AG08396 (cell line): ENCODE results near the gene CAMTA1.
A peak's percentile ranks its signal among the peaks of the same experiment; 100 is the strongest.

Experiments
- DNase-seq: peaks from one replicate; pipeline ENCODE4 v3.0.0; 2012; ENCODE audit warnings: low spot score, mixed read lengths

The CAMTA1 gene

DNA sequence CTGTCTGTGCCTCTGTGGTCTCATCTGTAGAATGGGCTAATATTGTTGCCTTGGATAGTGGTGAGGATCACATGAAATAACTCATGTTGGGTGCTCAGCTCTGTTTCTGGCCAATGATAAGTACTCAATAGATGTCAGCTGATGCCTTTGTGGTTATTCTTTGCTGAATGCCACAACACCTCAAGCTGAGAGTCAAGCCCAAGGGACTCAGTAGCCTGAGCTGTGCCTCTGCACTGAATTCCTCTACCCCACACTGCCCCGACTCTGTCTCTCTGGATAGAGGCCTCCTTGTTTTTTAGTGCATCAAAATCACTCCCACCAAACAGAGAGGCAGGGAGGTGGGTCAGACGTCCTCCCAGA is 789.8 kb downstream of the CAMTA1 start:
- DNase-seq: no peak

DNA sequence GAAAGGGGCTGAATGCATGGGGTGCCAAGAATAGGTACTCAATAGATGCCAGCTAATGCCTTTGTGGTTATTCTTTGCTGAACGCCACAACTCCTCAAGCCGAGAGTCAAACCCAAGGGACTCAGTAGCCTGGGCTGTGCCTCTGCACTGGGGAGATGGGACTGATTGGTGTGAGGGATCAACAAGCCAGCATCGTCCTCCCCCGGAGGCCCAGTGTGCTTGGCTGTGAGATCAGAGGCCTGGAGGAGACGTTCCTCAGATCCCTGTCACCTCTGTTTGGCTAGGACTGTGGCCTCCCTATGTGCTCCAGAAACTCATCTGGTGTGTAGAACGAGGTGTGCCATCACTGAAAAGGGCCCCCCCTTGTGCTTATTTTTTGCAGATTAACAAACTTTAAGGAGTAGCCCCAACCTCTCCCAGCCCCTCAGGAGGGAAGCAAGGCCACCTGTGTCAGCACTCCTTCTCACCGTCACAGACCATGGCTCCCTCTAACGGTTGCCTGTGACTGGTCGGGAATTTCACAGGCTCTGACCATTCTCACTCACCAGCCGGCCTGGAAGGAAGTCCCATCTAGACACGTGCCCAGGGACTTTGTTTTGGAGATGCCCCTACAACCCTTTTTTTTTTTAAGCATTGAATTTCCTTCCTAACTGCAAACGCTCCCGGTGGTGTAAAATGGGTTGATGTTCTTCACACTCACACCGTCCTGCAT is 791.8 kb downstream of the CAMTA1 start:
- DNase-seq: peak; percentile 35

DNA sequence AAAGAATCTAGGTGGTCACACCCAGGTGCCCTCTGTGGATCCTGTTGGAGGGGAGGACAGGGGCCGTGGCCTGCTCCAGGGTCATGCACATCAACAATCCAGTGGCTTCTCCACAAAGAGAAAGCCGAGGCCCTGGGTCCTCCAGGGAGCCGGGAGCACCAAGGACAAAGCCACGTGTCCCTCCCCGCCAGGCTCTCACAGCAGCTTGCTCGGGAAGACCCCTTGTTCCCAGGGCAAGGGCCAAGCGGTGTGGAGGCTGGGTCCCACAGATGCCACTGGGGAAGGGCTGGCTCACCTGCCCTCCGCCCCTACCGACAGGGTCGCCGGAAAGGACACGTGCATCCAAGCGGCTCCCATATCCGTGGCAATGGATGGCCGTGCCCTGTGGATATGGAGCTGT is 793.0 kb downstream of the CAMTA1 start:
- no peak for DNase-seq

DNA sequence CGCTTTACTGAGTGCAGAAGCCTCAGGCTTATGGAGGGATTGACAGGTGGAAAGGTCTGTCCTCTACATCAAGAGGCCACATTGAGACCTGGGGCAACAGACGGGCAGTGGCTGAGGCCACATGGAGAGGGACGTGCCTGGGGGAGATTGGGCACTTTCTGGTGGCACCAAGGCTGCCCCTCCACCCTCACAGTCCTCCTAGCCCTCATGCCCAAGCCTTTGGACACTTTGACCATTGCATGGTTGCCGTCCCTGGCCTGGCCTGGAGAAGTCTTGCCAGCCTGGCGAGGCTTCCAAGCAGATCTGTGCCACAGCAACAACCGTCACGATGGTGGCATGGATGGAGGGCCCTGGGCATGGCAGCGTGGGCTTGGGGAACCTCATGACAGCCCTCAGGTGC is 793.8 kb downstream of the CAMTA1 start:
- no peak for DNase-seq

DNA sequence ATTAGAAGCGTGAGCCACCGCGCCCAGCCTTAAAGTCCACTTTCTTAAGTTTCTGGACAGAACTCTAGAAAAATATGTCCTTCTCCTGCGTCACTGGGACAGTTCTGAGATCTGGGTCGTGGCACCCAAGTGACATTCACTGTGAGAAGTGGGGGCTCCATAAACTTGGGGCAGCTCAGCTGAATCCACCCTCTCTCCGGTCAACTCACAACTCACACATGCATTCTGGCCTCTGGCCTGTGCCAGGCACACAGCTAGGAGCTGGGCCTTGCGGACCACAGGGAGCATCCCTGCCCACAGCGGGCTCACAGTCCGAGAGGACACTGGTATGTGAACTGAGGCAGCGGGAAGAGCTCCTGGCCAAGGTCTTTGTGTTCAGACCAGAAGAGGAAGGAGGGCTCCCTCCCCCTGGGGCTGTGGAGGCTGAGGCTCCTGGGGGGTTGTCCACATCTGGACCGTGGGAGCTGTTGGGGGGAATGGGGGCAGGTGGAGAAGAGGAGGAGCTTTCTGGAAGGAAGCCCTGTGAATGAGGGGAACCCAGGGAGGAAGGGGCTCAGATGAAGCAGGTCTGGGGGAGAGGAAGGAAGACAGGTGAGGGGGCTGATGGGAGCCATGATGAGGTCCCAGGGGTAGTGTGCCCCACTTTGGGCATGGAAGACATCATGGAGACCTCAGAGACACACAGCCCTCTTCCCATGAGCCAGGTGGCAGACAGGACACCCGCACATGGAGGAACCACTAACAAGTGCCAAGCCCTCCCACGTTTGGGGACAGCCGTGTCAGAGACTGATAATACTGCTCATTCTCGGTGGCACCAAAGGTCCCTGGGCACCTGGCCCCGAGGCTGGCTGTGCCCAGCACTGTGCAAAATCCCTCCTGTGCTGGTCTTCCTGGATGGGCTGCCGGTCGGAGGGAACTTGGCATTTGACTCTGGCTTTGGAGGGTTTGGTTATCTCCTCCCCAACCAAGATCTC is 794.9 kb downstream of the CAMTA1 start:
- DNase-seq: no peak

DNA sequence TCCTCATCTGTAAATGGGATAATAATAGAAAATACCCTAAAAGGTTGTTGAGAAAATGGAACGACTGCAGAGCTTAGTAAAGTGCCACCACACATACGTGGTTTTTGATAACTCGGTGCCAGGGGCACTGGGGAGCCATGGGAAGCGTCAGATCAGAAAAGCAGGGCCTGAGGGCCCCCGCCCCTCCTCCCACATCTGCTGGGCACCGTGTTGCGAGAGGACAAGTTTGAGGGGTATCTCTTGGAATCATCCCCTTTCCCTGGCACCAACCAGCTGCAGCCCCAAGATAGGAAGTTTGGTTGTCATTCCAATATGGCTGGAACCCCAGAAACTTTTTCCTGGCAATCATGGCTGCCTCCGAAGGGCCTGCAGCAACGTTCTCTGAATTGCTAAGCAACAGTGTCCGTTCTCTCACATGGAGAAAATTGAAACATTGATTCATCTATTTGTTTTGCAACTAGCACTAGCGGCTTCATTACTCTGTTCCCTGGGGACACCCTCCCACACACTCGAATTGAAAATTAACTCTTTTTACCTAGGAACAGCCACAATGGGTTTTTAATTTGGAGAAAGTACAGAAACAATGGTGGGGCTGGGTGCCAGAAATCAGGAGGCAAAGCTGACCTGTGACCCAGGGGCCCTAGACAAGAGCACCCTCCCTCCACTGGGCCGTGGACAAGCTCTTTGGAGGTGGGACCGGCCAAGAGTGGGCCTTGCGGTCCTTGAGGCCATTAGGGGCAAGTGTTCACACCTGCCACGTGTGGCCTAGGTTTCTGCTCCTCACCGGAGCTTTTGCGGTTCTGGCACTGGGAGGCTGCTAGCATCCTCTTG is 795.9 kb downstream of the CAMTA1 start:
- no peak for DNase-seq

DNA sequence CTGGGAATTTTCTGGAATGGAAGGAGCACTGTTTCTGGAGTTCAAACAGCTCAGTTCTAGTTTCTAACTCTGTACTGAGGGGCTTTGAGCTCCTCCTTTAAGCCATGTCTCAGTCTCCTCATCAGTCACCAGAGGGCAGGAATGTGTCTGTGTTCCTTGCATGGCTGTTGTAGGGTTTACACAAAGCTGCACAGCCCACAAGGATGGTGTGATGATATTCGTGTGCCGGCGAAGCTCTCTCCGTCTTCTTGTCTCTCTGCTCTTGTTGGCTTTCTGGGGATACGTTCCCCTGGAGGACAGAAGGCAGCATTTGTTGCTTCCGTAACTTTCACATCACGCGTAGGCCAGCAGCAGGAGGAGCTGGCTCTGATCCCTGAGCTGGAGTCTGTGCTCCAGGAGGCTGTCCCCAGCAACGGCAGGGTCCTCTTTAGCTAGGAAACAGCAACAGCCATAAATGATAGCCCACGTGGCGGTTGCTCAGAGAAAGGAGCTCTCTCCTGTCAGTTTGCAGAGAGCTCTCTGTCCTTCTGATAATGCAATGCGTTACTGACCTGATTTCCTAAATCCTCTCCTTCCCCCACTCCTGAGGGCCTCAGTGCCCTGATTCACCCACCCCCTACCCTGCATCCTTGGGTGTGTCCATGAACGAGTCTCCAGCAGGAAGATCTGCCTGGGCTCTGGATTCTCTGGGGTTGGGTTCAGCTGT is 796.7 kb downstream of the CAMTA1 start:
- DNase-seq: no peak

DNA sequence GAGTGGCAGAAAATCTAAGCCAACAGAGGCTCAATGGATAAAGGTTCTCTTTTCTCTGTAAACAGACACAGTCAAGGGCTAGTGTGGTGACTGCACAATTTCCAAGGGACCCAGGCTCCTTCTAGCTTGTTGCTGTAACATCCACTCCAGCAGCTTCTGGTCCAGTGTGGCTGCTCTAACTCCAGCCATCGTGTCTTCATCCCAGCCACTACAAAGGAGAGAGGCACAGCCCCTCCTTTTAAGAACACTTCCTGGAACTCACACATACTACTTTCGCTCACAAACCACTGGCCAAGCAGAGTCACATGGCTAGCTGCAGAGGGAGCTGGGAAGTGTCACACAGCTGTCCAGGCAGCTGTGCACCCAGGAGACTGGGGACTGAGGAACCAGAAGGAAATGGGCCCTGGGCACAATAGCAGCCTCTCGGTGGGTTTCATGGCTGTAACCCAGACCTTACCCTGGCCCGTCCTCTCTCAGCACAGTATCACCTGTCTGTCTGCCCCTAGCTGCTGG is 797.3 kb downstream of the CAMTA1 start:
- DNase-seq: no peak

DNA sequence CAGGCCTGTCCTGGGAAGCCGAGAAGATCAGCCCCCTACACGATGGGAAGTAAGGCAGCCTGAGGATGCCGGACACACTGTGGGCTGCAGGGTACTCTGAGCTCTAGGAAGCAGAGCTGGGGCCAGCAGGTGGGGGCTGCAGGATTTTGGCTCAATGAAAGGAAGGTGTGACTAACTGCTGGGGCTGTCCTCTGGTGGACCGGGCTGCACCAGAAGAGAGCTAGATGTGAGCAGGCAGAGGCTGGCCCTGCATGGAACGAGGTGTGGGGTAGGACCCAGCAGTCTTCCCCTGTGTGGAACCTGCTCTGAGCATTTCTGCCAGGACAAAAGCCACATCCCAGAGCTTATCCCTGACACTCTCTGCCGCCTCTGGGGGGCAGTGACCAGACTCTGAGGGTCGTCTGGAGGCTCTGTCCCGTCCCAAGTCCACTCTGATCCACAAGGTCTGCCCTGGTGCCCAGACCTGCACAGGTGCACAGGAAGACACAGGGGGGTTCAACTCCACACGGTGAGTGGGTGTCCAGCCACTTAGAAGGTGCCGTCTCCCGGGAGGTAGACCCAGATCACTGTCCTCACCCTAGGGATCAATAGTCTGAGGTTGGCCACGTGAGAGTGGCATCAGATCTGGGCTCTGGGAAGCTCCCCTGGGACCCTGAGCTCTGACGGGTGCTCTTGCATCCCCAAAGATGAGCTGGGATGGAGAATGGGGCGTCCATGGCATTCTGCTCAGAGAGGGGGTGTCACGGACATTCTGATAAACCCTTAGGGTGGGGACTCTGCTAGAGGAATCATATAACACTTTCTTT is 798.2 kb downstream of the CAMTA1 start:
- no peak for DNase-seq

DNA sequence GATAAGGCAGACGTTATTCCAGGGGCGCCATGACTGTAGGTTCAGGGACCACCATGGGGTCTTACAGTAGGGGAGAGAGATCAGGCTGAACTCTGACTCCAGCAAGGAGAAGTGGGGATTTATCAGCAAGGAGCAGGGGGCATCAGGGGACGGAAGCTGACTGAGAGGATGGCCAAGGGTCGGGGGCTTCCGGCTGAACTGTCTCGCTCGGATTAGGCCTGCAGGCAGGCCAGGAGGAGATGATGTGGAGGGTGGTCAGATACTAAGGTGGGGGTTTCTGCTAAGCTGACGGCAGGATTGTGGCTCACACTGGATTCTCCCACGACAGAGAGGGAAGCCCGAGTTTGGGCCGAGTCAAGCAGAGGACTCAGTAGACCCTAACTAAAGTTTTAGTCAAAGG is 798.9 kb downstream of the CAMTA1 start:
- no peak for DNase-seq

DNA sequence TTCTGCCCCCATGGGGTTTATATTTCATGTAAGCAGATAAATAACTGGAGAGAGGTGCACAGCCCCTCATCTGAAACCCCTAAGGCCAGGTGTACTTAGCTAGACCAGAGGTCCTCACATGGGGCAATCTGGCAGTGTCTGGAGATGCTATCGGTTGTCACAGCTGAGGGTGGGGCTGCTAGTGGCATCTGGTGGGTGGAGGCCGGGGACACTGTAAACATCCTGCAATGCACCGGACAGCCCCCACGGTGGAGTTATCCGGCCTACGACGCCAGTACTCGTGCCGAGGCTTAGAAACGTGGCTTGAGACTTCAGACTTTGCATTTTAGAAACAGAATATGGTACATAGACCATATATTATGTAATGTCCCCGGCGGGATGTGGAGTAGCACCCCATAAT is 799.4 kb downstream of the CAMTA1 start:
- no peak for DNase-seq

DNA sequence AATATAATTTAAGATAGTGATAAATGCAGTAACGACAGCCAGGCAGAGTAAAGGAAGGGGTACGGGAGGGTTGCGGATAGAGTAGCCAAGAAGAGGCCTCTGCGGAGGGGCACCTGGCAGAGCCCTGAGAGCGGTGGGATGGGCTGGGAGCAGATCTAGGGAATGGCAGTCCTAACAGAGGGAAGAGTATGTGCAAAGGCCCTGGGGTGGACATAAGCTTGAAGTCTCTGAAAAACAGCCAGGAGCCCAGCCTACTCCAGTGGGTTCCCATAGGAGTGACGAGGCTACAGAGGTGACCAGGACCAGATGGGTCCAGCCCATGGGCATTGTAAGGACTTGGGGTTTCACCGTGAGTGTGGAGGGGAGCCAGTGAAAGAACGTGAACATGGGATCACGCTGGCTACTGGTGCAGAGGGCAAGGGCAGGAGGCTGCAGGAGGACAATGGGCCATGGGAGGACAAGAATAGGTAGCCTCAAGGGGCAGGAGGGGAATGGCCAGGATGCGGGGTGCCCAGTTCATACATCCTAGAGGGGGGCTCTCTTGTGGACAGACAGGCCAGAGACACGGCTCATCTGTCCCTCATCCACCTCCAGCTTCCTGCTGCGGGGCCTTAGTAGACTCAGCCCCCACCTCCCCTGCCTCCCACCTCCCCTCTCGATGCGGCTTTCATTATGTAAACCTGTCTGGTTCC is 800.1 kb downstream of the CAMTA1 start:
- no peak for DNase-seq

DNA sequence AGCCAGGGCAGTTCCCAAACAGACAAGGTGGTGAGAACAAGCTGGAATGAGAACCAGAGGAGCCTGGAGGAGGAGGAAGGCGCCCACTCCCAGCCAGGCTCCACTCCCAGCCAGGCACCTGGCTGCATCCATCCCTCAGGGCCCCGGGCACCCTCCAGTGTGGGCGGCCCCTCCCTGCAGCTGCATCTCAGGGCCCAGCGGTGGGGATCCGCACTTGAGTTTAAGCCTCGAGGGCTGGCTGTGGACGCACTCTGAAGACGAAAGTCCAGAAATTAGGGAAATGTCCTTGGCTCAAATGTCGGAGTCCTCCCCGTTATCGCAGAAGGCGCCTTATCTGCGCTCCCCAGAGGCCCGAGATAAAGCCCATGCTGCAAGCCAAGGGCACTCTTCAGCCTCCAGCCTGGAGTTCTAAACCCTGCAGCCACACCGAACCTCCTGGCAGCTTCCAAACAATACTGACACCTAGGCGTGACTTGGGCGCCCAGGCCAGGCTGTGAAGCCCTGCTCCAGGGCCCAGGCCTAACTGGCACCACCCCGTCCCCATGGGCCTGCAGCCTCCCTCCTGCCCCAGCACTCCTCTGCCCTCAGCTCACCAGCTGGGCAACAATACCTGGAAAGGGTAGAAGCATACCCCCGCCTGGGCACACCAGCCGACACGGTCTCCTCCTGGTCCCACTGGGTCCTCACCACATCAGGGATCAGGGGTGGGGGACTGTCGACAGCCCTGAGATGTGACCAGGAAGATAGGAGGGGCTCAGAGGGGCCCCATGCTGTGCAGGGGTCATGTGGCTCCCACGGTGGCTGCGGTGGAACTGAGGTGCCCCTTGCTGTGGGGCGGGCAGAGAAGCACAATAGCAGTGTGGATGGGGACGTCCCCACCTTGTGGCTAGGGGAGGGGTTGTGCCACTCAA is 801.0 kb downstream of the CAMTA1 start:
- no peak for DNase-seq

DNA sequence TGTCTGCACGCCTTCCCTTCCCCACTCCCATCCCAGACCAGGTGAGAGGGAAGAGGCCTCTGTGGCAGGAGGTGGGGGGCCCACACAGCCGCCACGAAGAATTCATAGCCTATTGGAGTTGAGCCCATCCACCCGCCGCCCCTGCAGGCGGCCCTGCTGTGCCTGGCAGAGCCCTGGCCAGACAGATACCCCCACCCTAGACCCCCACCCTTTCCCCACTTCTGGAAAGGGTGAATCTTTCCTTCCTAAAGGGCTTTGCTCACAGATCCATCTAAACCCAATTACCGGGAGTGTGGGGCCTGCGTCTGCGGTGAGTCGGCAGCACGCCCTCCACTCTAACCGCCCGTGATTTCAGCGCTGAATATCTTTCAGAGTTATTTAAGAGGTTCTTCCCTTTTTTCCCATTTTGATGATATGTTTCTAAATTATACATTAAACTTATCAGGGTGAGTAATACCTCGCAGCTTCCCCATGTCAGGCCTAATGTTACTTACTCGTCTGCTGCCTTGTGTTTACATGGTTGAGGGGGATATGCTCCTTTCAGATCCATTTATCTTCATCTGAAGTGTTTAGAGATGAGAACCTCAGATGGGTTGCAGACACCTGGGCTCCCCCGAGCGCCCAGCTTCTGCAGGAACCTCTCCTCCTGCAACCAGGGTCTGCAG is 802.0 kb downstream of the CAMTA1 start:
- no peak for DNase-seq

DNA sequence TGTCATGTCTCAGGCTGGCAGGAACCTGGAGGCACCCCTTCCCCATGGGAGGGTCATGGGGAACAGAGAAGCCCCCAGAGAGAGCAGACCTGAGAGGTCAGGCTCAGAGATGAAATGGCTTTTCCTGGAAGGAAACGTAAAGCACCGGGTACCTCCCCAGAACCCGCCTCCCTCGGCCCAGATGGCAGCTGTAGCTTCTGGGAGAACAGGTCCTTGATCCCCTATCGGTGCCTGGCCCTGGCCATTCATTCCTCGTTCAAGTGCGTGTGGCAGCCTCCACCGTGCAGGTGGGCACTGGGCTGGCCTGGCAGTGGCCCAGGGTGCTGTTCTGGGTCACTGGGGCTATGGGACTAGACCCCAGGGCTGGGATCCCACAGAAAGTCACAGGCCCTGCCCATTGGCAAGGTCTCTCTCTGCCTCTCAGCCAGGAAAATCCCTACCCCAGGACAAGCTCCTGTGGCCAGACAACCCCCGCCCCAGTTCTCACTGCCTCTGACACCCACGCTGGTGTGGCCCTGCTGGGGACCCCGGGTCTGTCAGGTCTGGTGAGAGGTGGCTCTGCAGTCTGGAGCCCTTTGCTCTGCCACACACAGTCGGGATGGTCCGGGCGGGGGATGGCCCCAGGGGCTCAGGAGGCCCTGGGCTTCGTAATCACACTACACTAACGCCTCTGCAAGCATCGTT is 802.7 kb downstream of the CAMTA1 start:
- no peak for DNase-seq

DNA sequence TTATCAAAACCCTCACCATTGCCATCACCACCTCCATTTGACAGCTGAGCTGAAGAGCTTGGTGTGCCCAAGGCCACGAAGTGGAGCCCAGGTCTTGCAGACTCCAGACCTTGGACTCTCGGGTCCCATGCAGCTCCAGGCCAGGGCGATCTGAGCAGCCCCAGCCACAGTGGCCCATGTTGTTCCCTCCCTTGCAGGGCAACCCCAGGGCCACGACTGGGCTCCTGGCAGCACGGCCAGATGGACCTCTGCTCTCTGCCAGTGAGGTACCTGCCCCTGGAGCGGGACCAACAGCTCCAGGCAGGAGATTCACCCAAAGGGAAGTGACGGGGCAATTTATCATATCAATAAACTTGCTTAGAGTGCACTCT is 803.2 kb downstream of the CAMTA1 start:
- DNase-seq: no peak

DNA sequence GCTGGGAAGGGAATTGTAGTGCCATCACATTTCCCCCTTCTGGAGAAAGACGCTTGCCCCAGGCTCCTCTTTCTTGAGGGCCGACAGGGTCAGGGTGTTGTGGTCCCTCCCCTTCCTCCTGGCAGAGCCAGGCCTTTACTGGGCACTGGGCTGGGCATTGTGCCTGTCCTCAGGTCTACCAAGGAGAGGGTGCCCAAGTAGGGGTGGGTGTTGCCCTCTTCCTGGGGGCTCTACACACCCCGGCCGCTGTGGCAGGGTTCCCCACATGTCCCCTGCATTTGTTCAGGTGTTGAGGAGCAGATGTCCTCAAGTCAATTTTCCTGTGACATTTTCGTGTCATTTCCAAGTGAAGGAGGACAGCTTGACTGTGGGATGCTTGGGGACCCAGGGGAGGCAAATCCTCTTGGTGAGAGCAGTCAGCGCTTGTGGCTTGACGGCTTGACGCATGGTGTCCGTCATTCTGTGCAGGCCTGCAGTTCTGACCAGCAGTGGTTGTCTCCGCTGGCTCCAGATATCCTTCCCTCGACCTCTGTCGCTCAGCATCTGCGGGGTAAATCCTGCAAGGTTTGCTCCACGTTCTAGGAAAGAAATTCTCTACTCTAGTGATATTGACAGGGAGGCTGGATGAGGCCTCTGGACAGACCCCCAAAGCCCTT is 804.0 kb downstream of the CAMTA1 start:
- no peak for DNase-seq
